Measurements from ENCODE around the gene SNX7. TPM values are rescaled to one million over a fixed set of nuclear protein-coding genes. Genes with fewer than 3 reads are reported as not detected.

The SNX7 gene
- total RNA-seq, 1 donor from 2014 or later: 21.2 TPM

GRCh38 chr1:98741164-98741563 is 79.6 kb downstream of the SNX7 start:
- intact Hi-C loops (cut with DNase I): no loop called here
- DNase-seq (ENCODE audit: missing footprints): no peak
- ATAC-seq: no peak

GRCh38 chr1:98749152-98749756 is 87.7 kb downstream of the SNX7 start:
- ATAC-seq: no peak
- no peak for DNase-seq (ENCODE audit: missing footprints)
- intact Hi-C loops (cut with DNase I): no loop called here

- intact Hi-C loops (cut with DNase I): no loop called here
- ATAC-seq (no peak), DNase-seq (ENCODE audit: missing footprints) (no peak)
These were observed 92.7 kb downstream of the SNX7 start for GRCh38 chr1:98754176-98754575.

DNA sequence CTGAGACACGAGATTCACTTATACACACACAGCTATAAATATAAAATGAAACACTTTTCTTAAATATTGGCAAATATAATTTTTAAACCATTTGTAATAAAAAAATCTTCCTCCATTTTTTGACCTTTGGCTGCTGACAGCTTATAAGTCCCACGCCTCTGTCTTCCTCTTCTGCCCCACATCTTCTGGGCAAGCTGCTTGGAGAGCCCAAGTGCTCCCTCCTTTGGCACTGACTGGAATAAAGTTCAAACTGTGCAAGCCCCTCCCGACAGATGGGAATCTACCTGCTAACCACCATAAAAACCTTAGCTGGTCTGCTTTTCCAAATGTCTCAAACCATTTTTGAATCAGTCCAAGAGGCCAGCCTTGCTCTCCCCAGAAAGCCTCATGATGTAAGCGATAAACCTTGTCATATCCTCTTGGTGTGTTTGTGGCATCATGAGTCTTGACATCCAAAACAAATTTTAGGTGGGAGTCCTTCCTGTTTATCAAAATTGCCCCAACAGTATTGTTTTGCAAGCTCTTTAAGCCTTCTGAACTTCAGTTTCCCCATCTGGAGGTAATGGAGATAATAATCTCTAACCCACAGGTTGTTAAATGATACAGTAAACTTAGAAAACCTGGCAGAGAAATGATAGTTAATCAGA is 99.8 kb downstream of the SNX7 start:
- intact Hi-C loops (cut with DNase I): no loop called here
- ATAC-seq: no peak
- no peak for DNase-seq (ENCODE audit: missing footprints)

GRCh38 chr1:98763488-98764150 is 102.1 kb downstream of the SNX7 start:
- DNase-seq (ENCODE audit: missing footprints) (no peak), ATAC-seq (peak; percentile 59)
- intact Hi-C loops (cut with DNase I): no loop called here

DNA sequence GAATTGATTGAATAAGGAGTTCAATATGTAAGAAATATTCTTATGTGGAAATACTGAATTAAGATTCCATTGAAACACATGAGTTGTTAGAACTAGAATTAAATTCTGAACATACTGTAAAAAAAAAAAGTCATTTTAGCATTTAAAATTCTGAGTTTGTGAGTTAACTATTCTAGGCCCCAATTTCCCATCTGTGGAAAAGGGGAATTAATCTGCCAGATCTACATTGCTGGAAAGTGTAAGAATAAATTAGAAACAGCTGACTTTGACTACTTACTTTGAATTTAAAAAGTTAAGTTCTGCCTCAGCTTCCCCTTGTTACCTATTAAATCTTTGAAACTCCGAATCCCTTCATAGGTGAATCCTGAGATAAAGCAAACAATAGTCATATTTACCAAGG is 103.0 kb downstream of the SNX7 start:
- no peak for ATAC-seq
- intact Hi-C loops (cut with DNase I): no loop called here
- DNase-seq (ENCODE audit: missing footprints): no peak

DNA sequence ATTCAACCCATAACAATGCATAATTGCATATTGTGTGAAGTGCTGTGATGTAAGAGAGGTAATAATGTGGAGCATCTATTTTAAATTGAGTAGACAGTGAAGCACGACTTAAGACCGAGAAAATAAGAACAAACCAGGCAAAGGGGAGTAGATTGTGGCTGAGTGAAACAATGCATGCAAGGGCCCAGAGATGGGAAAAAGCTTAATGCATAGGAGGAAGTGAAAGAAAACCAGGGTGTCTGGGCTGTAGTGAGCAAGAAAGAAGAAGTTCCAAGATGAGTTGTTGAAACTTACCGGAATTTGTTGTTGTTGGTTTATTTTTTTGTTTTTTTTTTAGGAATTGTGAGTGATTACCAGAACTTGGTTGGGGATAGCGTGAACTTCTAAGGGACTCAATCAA is 104.7 kb downstream of the SNX7 start:
- intact Hi-C loops (cut with DNase I): no loop called here
- DNase-seq (ENCODE audit: missing footprints) (no peak), ATAC-seq (no peak)

DNA sequence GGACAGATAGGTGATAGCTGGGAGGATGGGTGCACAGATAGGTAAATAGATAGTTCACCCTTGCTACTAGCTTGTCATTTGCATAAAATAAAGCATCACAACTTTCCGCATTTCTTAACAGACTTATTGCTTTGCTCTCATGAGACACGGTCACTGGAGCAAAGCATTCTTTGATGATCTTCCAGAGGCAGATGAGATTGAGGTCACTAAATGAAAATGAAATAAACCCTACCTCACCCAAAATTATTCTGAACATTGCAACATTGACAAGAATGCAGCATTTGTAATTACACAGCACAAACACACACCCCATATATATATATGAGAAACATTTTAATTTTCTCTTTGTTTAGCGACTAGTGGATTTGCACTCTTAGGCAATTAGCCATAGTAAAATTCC is 107.6 kb downstream of the SNX7 start:
- intact Hi-C loops (cut with DNase I): no loop called here
- no peak for ATAC-seq
- no peak for DNase-seq (ENCODE audit: missing footprints)

- intact Hi-C loops (cut with DNase I): no loop called here
- ATAC-seq (no peak), DNase-seq (ENCODE audit: missing footprints) (no peak)
These were observed 120.4 kb downstream of the SNX7 start for GRCh38 chr1:98781906-98782305.

GRCh38 chr1:98783821-98784220 is 122.3 kb downstream of the SNX7 start:
- no peak for ATAC-seq
- no peak for DNase-seq (ENCODE audit: missing footprints)
- intact Hi-C loops (cut with DNase I): no loop called here

DNA sequence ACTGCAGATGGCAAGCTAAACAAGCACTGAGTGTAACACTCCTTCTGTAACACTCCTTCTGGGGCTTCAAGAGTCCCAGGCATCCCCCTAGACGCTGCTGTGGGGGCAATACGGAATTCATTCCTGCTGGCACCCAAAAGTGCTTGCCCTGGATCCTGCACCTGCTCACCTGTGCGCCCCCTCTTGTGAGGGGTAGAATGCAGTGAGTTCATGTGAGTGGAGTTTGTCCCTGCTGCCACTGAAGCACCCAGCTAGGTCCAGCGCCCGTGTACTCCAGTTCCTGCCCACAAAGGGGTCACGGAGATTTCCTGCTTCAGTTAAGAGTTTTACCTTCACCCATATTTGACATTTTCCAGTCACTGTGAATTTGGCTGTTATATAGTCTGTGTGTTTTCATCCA is 130.0 kb downstream of the SNX7 start:
- DNase-seq (ENCODE audit: missing footprints) (no peak), ATAC-seq (no peak)
- intact Hi-C loops (cut with DNase I): loop anchor here (5.0 kb wide), 1 partner anchor 946 kb away; no protein-coding TSS in a partner anchor

- intact Hi-C loops (cut with DNase I): loop anchor here (5.0 kb wide), 1 partner anchor 945 kb away; no protein-coding TSS in a partner anchor
- ATAC-seq (no peak), DNase-seq (ENCODE audit: missing footprints) (no peak)
These were observed 130.6 kb downstream of the SNX7 start for GRCh38 chr1:98792123-98792522.

GRCh38 chr1:98793136-98793535 is 131.6 kb downstream of the SNX7 start:
- no peak for DNase-seq (ENCODE audit: missing footprints)
- intact Hi-C loops (cut with DNase I): loop anchor here (5.0 kb wide), 1 partner anchor 944 kb away; no protein-coding TSS in a partner anchor
- no peak for ATAC-seq

DNA sequence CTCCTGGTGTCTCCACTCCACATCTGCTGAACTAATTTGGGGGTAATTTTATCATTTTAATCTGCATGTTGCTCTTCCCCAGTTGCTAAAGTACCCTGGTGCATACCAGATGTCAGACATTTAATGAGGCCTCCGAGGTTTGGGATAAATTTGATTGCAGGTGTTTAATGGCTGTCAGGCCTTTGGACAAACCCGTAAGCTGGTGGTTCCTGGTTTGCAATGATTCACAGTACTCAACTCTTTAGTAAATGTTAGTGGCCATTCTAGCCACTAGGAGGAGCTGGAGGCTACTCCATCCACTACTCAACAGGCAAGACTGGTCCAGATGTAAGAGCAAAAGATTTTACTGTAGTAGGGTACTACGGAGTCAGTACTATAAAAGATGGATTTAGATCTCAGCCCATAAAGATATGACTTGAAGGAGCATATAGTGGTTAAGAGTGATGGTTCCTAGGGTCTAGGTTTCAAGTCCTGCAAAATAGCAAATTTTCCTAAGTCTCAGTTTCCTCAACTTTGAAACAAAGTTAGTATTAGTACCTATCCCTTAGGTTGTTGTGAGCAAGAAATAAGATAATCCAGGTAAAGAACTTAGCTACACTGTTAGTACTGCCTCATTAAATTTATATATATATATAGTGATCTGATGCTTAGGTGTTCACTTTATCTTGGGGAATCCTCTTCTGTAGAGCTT is 132.8 kb downstream of the SNX7 start:
- DNase-seq (ENCODE audit: missing footprints) (no peak), ATAC-seq (no peak)
- intact Hi-C loops (cut with DNase I): loop anchor here (5.0 kb wide), 1 partner anchor 943 kb away; no protein-coding TSS in a partner anchor

- intact Hi-C loops (cut with DNase I): no loop called here
- DNase-seq (ENCODE audit: missing footprints) (no peak), ATAC-seq (no peak)
These were observed 134.5 kb downstream of the SNX7 start for GRCh38 chr1:98796049-98796448.

DNA sequence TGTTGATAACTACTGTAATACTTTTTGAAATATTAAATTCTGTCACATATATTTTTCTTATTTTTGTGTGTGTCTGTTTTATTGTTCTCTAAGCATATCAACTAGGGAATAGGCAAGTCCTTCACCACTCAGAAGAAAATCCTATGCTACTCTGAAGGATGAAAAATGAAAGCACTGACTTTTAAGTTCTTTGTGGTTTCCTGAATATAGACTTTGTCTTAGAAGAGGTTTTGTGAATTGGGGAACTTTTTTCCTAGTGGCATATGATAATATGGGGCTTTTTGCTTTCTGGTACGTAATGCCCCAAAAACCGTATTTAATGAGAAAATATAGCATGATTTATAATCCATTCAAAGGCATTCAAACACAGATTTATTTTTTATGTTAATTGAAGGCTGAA is 136.0 kb downstream of the SNX7 start:
- no peak for DNase-seq (ENCODE audit: missing footprints)
- intact Hi-C loops (cut with DNase I): no loop called here
- no peak for ATAC-seq

Measured in Right ventricle myocardium inferior (tissue), 1 donor.